Activated T-cell treated with anti-CD3 and anti-CD28 coated beads, Interleukin-2, amount 50 U/mL, for 72 hours (primary cell): ENCODE data around the gene GSTO2. TPM values are rescaled to one million over a fixed set of nuclear protein-coding genes. Genes with fewer than 3 reads are reported as not detected.

Experiments
- ATAC-seq, 2 donors: fragments of 150-1000 bp; cut with Tn5 transposase; replicated peaks in 1 of 2; 2 replicates each; pipeline ENCODE4 v1.10.0; 2021; ENCODE audit warnings: moderate library complexity in 2 of 2, mild to moderate bottlenecking in 1 of 2
- DNase-seq, 2 donors: peaks; one replicate each; pipeline ENCODE4 v3.0.0; 2021 to 2022; ENCODE audit warnings: mixed read lengths in 1 of 2
- H3K27ac Mint-ChIP-seq: one replicate; pipeline ENCODE4 v1.8.0; 2022; ENCODE audit warnings: mild to moderate bottlenecking, moderate library complexity, mixed read lengths
- H3K27me3 Mint-ChIP-seq: one replicate; pipeline ENCODE4 v1.8.0; 2022; ENCODE audit warnings: low read depth, mixed read lengths
- H3K36me3 Mint-ChIP-seq, 2 donors: one replicate each; pipeline ENCODE4 v1.8.0; 2022; ENCODE audit warnings: mixed read lengths in 2 of 2, mild to moderate bottlenecking in 1 of 2; ENCODE audit not compliant: insufficient read depth in 2 of 2
- H3K4me1 Mint-ChIP-seq: one replicate; pipeline ENCODE4 v1.8.0; 2022; ENCODE audit warnings: low read depth, mixed read lengths
- H3K4me3 Mint-ChIP-seq, 2 donors: one replicate each; pipeline ENCODE4 v1.8.0; 2022; ENCODE audit warnings: mild to moderate bottlenecking in 2 of 2, mixed read lengths in 2 of 2, moderate library complexity in 2 of 2
- H3K9me3 Mint-ChIP-seq, 2 donors: one replicate each; pipeline ENCODE4 v1.8.0; 2022; ENCODE audit warnings: mixed read lengths in 2 of 2
- total RNA-seq, 2 donors: library from RNA; stranded (reverse); gene quantifications; one replicate each; pipeline ENCODE4 v1.2.3, GENCODE V29; 2022

The GSTO2 gene
- total RNA-seq, 2 donors from 2014 or later = 6.8 to 9.5 TPM

DNA sequence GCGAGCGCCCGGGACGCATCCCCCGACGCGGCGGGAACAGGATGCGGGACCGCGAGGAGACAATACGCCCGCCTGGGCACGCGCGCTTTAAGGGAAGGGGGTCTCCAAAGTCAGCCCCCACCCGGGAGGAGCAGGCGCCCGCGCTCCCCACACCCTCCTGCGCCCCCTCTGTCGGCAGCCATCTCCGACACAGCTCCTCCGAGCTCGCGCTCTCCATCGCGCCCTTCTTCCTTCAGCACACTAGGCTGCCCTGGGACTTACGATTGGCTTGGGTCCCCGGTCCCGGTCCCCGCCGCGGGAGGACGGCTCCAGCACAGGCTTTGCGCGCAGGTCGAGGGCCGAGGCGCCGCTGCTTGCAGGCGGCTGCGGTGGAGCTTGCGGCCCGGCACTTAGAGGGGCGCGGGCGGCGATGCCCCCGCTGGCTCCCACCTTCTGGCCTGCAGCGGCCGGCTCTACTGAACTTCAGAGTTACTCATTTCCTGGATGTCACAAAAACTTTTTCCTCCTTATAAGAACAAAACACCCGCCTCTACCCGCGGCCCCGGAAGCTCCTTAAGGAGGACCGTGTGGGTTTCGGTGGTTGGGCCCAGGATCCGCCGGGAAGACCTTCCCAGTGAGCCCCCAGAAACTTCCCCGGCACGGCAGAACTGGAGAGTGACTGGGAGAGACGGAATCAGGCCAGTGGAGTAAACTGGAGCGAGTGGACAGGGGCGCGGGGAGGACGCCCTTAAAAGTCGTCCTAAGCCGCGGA is 69.2 kb downstream of the GSTO2 start, which contains the start of gene ITPRIP:
Gene ITPRIP, minus strand, starts transcription at position 481 of the 751 bp plus-strand sequence. CDS start 22,414 bp downstream, outside the sequence.
- Mint-ChIP-seq H3K36me3 (peaks cover 9 to 10% of the 10 kb centered on the region in 2 donors), H3K4me3 (peak within 1 kb of the TSS; percentile 92 to 96), H3K27ac (peak within 1 kb of the TSS; percentile 98), H3K27me3 (peaks cover 5% of the 10 kb centered on the region), H3K9me3 (no peaks in the 10 kb centered on the region), H3K4me1 (peaks cover 54% of the 10 kb centered on the region)
- ATAC-seq (peak; percentile 85), DNase-seq (peak; percentile 75 to 77)

DNA sequence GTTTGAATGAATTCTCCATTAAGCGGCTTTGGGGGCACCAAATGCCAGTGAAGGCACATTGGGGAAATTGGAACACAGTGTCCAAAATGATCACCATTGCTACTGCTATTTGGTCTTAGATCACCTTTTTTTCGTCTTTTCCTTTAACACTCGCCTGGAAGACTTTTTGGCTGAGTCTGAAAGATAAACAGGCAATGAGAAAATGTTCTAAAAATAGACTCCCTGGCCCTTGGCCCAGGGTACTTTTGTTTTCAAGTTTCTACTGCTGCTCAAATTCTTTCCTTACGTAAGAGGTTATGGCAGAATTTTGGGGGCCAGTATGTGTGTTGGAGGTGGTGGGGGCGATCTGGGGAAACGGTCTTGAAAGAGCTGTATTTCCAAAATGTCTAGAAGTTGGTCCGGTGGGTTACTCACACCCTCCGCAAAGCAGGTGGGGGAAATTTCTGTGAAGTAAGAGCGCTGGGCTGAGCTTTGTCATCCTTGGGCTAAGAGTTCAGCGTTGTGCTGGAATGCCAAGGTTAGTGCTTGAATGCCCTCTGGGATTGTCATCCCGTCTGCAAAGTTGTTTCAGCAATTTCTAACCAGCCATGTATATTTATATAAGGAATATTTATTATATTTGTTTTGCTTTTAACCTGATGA is 70.6 kb downstream of the GSTO2 start:
- H3K4me3 Mint-ChIP-seq = peak overlapping the region; percentile 92 to 96
- H3K4me1 Mint-ChIP-seq = peaks cover 41% of the 10 kb centered on the region
- no peak for ATAC-seq
- H3K27ac Mint-ChIP-seq = peak overlapping the region; percentile 98
- peaks cover 5% of the 10 kb centered on the region for H3K27me3 Mint-ChIP-seq
- DNase-seq = no peak
- H3K9me3 Mint-ChIP-seq = no peaks in the 10 kb centered on the region
- H3K36me3 Mint-ChIP-seq = peaks cover 9% of the 10 kb centered on the region in 2 donors

DNA sequence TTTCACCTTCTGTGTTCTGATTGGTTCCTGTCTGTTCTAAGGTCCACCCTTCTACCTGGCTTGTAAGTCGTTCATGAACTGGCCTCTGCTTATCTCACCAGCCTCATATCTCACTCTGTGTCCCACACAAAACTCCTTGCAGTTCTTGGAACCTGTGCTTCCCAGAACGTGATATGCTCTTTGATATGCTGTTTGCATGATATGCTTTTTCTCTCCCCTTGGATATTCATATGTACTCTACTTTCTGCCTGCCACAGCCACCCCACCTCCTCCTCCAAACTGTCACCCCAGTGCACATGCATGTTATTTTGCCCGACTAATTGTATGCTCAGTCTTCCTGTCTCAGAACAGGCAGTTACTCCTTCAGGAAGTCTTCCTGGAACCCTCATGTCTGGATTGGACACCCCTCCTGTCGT is 71.1 kb downstream of the GSTO2 start:
- no peak overlapping the region for H3K27ac Mint-ChIP-seq
- DNase-seq = no peak

DNA sequence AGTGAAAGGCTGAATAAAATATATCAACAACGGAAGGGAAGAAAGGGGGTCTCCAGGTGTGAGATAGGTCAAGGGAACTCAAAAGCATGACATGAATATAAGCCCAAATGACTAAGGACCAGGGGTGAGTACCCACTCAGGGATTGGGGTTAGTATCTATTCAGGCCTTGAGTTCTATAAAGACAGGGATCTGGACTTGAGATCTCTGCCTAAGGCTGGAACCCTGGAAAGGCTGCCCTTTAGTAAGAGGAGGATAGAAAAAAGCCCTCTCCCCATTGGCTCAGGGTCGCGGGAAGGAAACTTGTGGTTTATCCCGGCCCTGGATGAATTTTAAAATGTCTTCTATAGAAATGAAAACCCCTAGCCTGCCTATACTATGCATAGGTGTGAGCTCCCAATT is 71.7 kb downstream of the GSTO2 start:
- ATAC-seq (no peak), DNase-seq (no peak)
- H3K27me3 Mint-ChIP-seq = peaks cover 5% of the 10 kb centered on the region
- peaks cover 5 to 9% of the 10 kb centered on the region in 2 donors for H3K36me3 Mint-ChIP-seq
- H3K4me3 Mint-ChIP-seq = no peak overlapping the region
- H3K27ac Mint-ChIP-seq = no peak overlapping the region
- peaks cover 33% of the 10 kb centered on the region for H3K4me1 Mint-ChIP-seq
- H3K9me3 Mint-ChIP-seq = peaks cover 0 to 2% of the 10 kb centered on the region in 2 donors

More for the DNA sequence above, 71.1 kb downstream of the GSTO2 start:
- Mint-ChIP-seq H3K36me3 (peaks cover 5 to 9% of the 10 kb centered on the region in 2 donors), H3K27me3 (peaks cover 5% of the 10 kb centered on the region), H3K4me3 (peak overlapping the region; percentile 20 to 55), H3K4me1 (peaks cover 36% of the 10 kb centered on the region), H3K9me3 (no peaks in the 10 kb centered on the region)
- ATAC-seq = no peak

DNA sequence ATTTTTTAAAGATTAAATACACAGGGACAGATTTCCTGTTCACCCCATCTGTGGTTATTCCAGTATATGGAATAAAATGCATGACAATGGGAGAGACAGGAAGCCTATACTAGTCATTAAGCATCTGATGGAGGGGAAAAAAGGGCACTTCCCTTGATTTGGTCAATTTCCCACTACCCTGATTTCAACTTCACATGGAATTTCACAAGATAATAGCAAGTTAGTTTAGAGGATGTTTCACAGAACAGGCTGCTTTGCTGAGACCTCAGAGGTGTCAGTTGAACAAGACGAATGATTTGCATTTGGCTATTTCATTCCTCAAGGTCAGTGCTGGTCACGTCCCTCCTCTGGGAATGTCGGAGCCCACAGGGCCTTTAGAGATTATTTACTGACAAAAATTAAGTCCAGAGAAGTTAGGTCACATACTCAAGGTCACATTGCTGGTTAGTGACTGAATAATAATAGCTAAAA is 74.0 kb downstream of the GSTO2 start:
- H3K9me3 Mint-ChIP-seq = peaks cover 0 to 2% of the 10 kb centered on the region in 2 donors
- H3K27me3 Mint-ChIP-seq = peaks cover 5% of the 10 kb centered on the region
- DNase-seq (no peak), ATAC-seq (no peak)
- peaks cover 26% of the 10 kb centered on the region for H3K4me1 Mint-ChIP-seq
- peaks cover 0 to 3% of the 10 kb centered on the region in 2 donors for H3K36me3 Mint-ChIP-seq
- no peak overlapping the region for H3K4me3 Mint-ChIP-seq
- H3K27ac Mint-ChIP-seq = no peak overlapping the region

DNA sequence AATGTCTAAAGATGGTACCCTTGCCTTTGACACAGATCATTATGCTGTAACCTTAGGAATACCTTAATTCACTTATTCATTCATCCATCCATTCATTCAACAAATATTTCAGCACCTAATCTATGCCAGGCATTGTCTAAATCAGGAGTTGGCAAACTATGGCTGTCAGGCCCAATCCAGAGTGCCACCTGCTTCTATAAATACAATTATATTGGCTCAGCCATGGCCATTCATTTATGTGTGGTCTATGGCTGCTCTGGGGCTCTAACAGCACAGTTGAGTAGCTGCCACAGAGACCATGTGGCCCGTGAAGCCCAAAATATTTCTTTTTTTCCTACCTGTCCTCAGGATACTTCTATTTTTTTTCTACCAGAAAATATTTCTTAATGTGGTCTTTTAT is 75.2 kb downstream of the GSTO2 start:
- ATAC-seq = no peak
- DNase-seq = no peak

DNA sequence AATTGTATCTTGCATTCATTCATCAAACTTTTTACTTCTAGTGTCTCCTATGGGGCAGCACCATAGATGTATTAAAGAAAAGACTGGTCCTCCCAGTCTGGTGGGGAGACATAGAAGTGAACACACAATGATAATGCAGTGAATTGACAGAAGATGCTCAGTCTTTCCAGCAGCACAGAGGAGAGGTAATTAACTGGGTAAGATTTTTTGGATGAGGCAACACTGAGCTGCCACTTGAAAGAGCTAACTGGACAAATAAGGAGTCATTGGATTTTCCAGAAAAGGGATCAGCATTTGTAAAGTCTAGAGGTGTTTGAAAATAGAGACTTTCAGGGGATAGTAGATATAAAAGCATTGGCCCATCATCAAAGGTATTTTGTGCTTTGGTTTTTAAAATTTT is 76.5 kb downstream of the GSTO2 start:
- Mint-ChIP-seq H3K4me1 (peaks cover 10% of the 10 kb centered on the region), H3K27ac (peak overlapping the region; percentile 42), H3K4me3 (no peak overlapping the region), H3K9me3 (peaks cover 0 to 2% of the 10 kb centered on the region in 2 donors), H3K27me3 (no peaks in the 10 kb centered on the region), H3K36me3 (no peaks in the 10 kb centered on the region)
- DNase-seq (no peak), ATAC-seq (no peak)

More for the DNA sequence above, 75.2 kb downstream of the GSTO2 start:
- Mint-ChIP-seq H3K4me3 (no peak overlapping the region), H3K36me3 (no peaks in the 10 kb centered on the region), H3K9me3 (peaks cover 0 to 2% of the 10 kb centered on the region in 2 donors), H3K27me3 (peaks cover 5% of the 10 kb centered on the region), H3K4me1 (peaks cover 22% of the 10 kb centered on the region), H3K27ac (no peak overlapping the region)

DNA sequence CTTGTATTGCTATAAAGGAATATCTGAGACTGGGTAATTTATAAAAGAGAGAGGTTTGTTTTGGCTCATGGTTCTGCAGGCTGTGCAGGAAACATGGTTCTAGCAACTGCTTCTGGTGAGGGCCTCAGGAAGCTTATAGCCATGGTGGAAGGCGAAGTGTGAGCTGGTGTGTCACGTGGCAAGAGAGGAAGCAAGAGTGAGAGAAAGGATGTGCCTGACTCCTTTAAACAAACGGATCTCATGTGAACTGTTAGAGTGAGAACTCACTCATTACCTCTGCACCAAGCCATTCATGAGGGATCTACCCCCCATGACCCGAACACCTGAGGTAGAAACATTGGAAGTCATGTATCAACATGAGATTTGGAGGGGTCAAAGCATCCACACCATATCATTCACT is 77.0 kb downstream of the GSTO2 start:
- no peak for DNase-seq

DNA sequence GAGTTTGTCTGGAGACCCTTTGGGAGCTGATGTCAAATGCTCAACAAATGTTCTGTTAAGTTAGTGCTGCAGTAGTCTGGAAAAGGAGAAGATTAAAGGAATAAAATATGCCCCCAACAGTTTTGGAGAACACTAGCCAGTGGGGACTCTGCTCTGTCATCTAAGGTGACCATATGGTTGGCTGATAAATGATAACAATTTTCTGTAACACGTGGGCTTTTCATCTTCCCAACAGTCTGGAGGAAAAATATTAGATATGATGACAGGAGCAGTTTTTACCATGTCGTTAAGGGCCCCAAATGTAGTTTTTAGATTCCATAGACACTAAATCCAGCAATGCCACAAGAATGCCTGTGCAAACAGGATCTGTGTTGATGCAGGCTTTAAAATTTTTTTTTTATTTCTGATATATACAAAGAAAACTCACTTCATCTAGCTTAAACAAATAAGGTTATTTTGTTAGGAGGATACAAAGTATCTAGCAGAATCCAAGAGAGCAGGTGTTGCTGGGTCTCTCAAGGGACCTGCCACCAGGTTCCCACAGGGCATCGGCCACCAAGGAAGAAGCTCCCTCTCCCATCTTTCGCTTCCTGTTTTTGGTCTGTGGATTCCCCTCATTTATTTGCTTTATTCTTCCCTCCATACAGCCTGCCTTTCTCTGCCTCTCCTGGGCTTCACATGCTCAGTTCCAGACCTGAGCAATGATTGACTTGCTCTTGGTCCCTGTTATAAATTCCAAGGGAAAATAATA is 78.5 kb downstream of the GSTO2 start:
- ATAC-seq = no peak
- H3K4me3 Mint-ChIP-seq = no peak overlapping the region

More for the DNA sequence above, 77.0 kb downstream of the GSTO2 start:
- ATAC-seq = no peak
- no peak overlapping the region for H3K4me3 Mint-ChIP-seq
- H3K4me1 Mint-ChIP-seq = peaks cover 10% of the 10 kb centered on the region
- H3K27ac Mint-ChIP-seq = peak overlapping the region; percentile 42
- peaks cover 0 to 2% of the 10 kb centered on the region in 2 donors for H3K9me3 Mint-ChIP-seq
- H3K36me3 Mint-ChIP-seq = no peaks in the 10 kb centered on the region
- no peaks in the 10 kb centered on the region for H3K27me3 Mint-ChIP-seq

DNA sequence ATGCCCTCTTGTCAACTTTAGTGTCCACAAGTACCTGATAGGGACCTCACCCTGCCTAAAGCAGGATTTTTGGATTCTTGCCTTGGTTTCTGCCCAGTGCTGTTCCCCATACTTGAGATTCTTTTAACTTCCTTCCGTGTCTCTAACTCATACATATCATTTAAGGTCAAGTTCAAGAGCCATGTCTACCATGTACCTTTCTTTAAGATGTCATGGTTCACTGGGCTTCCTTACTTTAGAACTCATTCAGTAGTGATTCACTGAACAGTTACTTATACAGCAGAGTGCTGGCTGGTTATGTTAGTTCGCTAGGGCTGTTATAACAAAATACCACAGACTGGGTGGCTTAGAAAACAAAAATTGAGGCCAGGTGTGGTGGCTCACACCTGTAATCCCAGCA is 79.6 kb downstream of the GSTO2 start:
- no peak for DNase-seq
- H3K4me1 Mint-ChIP-seq = peaks cover 10% of the 10 kb centered on the region

More for the DNA sequence above, 78.5 kb downstream of the GSTO2 start:
- no peak overlapping the region for H3K27ac Mint-ChIP-seq
- DNase-seq = no peak
- no peaks in the 10 kb centered on the region for H3K36me3 Mint-ChIP-seq
- H3K4me1 Mint-ChIP-seq = peaks cover 10% of the 10 kb centered on the region
- H3K9me3 Mint-ChIP-seq = peaks cover 0 to 2% of the 10 kb centered on the region in 2 donors
- no peaks in the 10 kb centered on the region for H3K27me3 Mint-ChIP-seq

DNA sequence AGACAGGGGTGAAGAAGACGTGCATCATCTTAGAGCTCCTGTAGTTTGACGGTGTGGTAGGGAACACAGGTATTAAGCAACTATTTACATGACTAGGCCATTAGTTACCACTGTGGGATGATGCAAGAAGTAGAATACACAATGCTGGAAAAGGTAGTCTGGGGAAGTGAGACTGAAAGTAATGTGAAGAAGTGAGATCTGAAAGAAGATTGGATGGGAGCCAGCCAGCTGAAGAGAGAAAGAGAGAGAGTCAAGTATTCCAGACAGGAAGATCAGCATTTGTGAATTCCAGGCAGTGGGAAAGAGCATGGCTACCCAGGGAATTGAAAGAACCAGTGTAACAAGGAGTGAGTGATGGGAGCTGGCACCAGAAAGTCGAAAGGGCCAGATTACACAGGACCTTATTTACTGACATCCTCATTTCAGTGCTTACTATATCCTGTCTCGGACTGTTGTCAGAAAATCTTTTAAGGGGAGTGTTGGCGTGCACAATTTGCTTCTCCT is 80.7 kb downstream of the GSTO2 start:
- Mint-ChIP-seq H3K9me3 (peaks cover 0 to 2% of the 10 kb centered on the region in 2 donors), H3K27ac (no peak overlapping the region), H3K4me3 (no peak overlapping the region), H3K36me3 (no peaks in the 10 kb centered on the region), H3K4me1 (peaks cover 10% of the 10 kb centered on the region), H3K27me3 (no peaks in the 10 kb centered on the region)
- DNase-seq (no peak), ATAC-seq (no peak)

More for the DNA sequence above, 79.6 kb downstream of the GSTO2 start:
- H3K27me3 Mint-ChIP-seq = no peaks in the 10 kb centered on the region
- H3K36me3 Mint-ChIP-seq = no peaks in the 10 kb centered on the region
- no peak for ATAC-seq
- H3K9me3 Mint-ChIP-seq = peaks cover 0 to 2% of the 10 kb centered on the region in 2 donors
- no peak overlapping the region for H3K4me3 Mint-ChIP-seq
- H3K27ac Mint-ChIP-seq = no peak overlapping the region

DNA sequence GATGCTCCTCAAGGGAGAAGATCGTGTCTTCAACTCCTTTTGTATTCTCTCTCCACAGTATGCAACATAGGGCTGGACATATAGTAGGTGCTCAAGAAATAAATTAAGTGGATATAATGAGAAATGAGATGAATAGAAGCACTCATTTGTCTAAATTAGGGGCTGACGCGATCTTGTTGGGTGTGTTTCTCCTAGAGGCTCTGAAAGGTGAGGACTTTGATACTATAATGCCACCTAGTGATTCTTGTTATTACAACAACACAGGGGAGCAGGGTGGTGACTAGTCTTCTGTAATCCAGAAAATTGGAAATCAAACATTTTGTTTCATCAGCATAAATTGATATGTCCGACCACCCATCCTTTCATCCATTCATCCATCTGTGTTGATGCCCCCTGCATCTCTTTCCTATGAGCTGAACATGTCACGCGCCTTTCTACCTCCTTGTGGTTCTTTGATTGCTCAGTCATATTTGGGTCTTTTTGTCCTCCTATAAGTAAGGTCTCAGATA is 81.2 kb downstream of the GSTO2 start:
- H3K9me3 Mint-ChIP-seq = peaks cover 0 to 2% of the 10 kb centered on the region in 2 donors
- H3K36me3 Mint-ChIP-seq = no peaks in the 10 kb centered on the region
- H3K4me1 Mint-ChIP-seq = peaks cover 10% of the 10 kb centered on the region
- no peak overlapping the region for H3K4me3 Mint-ChIP-seq
- ATAC-seq (peak; percentile 56 to 60), DNase-seq (peak in 1 of 2 donors; percentile 34)
- no peak overlapping the region for H3K27ac Mint-ChIP-seq
- no peaks in the 10 kb centered on the region for H3K27me3 Mint-ChIP-seq
